ENCODE measurements around the gene C6orf62. TPM values are rescaled to one million over a fixed set of nuclear protein-coding genes. Genes with fewer than 3 reads are reported as not detected.

The C6orf62 gene
- polyA plus RNA-seq, 2 of the 4 experiments (the other 2 are of a cell fraction), result 66.3 to 73.4 TPM

GRCh38 chr6:24690593-24690992, 28.4 kb downstream of the C6orf62 start (continued):
- no peak for TF ChIP-seq ELK1 (IDR thresholded peaks at IDR 0.05; ENCODE audit: low read depth, low read length)
- TF ChIP-seq RFX5 (IDR thresholded peaks at IDR 0.05), result no peak
- TF ChIP-seq SMC3 (IDR thresholded peaks at IDR 0.05), result no peak
- TF ChIP-seq CBX2 (IDR thresholded peaks at IDR 0.05; ENCODE audit: borderline replicate concordance, low read depth), result no peak

- H3K4me3 ChIP-seq, result no peak overlapping the region
- no peak for DNase-seq (ENCODE audit: low read depth in 1 of 2, low spot score in 1 of 2)
- TF ChIP-seq NPAS2 (CRISPR knock-in tag; IDR thresholded peaks at IDR 0.05; ENCODE audit: borderline replicate concordance), result no peak
- TF ChIP-seq SMC3 (IDR thresholded peaks at IDR 0.05), result no peak
- no peak for TF ChIP-seq HES2 (IDR thresholded peaks at IDR 0.05)
- TF ChIP-seq NR3C1 (IDR thresholded peaks at IDR 0.05), result no peak
- no peak for TF ChIP-seq HOXB13 (CRISPR knock-in tag; IDR thresholded peaks at IDR 0.05; ENCODE audit: low read depth)
- TF ChIP-seq ELK1 (IDR thresholded peaks at IDR 0.05; ENCODE audit: low read depth, low read length), result no peak
- peaks cover 4% of the 10 kb centered on the region; the same call in 1 of the 3 replicates for H3K4me1 ChIP-seq
- POLR2A ChIA-PET, result no interaction called here
- H3K4me2 ChIP-seq, result no peak overlapping the region
- no peak overlapping the region for H3K27ac ChIP-seq
- 100% methylated on average over 2 of the region's 2 CpGs for WGBS (ENCODE audit: missing lambda C conversion rate)
- no peaks in the 10 kb centered on the region for H3K9me3 ChIP-seq
- CTCF ChIA-PET, result interaction anchor here (1.4 kb wide), 1 partner anchor 108 kb away, joined by 6 read pairs; no protein-coding TSS in a partner anchor
- ATAC-seq, result no peak
- no peak for FAIRE-seq
These were observed 29.0 kb downstream of the C6orf62 start for GRCh38 chr6:24689964-24690363.

- Histone ChIP-seq H3K4me2 (no peak overlapping the region), H3K4me1 (peaks cover 4% of the 10 kb centered on the region; the same call in 1 of the 3 replicates), H3K9me3 (no peaks in the 10 kb centered on the region), H3K4me3 (no peak overlapping the region), H3K27ac (no peak overlapping the region)
- FAIRE-seq, result no peak
- CTCF ChIA-PET, result interaction anchor here (0.7 to 1.6 kb wide), 3 partner anchors 55 to 106 kb away, joined by 3 to 5 read pairs (median 3); no protein-coding TSS in a partner anchor
- TF ChIP-seq E2F6 (IDR thresholded peaks at IDR 0.05; ENCODE audit: borderline replicate concordance, low read depth), result no peak
- TF ChIP-seq EHMT2 (IDR thresholded peaks at IDR 0.05; ENCODE audit: low read depth), result no peak
- TF ChIP-seq CHD4 (IDR thresholded peaks at IDR 0.05; ENCODE audit: borderline replicate concordance), result no peak
- TF ChIP-seq ZNF302 (CRISPR knock-in tag; IDR thresholded peaks at IDR 0.05), result no peak
- no peak for TF ChIP-seq ATOH8 (CRISPR knock-in tag; IDR thresholded peaks at IDR 0.05; ENCODE audit: low read depth)
- no peak for TF ChIP-seq MAFK (IDR thresholded peaks at IDR 0.05; ENCODE audit: partially characterized antibody)
- TF ChIP-seq TFCP2L1 (CRISPR knock-in tag; IDR thresholded peaks at IDR 0.05), result no peak
- TF ChIP-seq BCL3 (IDR thresholded peaks at IDR 0.05), result no peak
- no peak for TF ChIP-seq KDM5A (IDR thresholded peaks at IDR 0.05)
- no peak for TF ChIP-seq KDM1A (IDR thresholded peaks at IDR 0.05; ENCODE audit: low read depth)
- no peak for ATAC-seq
- POLR2A ChIA-PET, result no interaction called here
- no peak for DNase-seq (ENCODE audit: low read depth in 1 of 2, low spot score in 1 of 2)
- 89% methylated on average over 4 of the region's 4 CpGs for WGBS (ENCODE audit: missing lambda C conversion rate)
These were observed 32.0 kb downstream of the C6orf62 start for GRCh38 chr6:24686946-24687345.

Measured in A549 (cell line).